AG08396 (cell line): Measurements from ENCODE around the gene TRAP1.
"Not testable (repeated sequence)": the region's sequence is repeated elsewhere in the genome, so short reads cannot be mapped to it uniquely, and the experiment has no call there.

Experiments used
- DNase-seq: peaks from one replicate; pipeline ENCODE4 v3.0.0; 2012; ENCODE audit warnings: low spot score, mixed read lengths

The TRAP1 gene

DNA sequence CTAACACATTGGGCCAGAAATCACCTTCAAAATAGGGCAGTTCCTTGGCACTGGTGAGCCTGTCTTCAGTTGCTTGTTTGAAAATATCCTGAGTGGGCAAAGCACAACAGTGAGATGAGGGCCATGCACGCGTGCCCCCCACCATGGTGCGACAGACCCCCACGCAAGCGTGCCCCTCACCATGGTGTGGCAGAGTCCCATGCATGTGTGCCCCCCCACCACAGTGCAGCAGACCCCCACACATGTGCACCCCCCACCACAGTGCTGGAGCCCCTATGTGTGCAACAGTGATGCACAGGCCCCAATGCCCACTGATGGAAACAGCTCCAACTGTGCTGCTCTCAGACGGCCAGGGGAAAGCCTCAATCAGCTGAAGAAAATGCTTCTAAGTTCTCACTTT is 18.8 kb upstream of the TRAP1 start:
- DNase-seq: no peak

- DNase-seq: no peak
Measured at GRCh38 chr16:3735541-3735940, 18.2 kb upstream of the TRAP1 start.

- no peak for DNase-seq
Measured at GRCh38 chr16:3734758-3735221, 17.5 kb upstream of the TRAP1 start.

GRCh38 chr16:3734084-3734757 is 16.9 kb upstream of the TRAP1 start:
- no peak for DNase-seq

- no peak for DNase-seq
Measured at GRCh38 chr16:3732171-3732570, 14.8 kb upstream of the TRAP1 start.

DNA sequence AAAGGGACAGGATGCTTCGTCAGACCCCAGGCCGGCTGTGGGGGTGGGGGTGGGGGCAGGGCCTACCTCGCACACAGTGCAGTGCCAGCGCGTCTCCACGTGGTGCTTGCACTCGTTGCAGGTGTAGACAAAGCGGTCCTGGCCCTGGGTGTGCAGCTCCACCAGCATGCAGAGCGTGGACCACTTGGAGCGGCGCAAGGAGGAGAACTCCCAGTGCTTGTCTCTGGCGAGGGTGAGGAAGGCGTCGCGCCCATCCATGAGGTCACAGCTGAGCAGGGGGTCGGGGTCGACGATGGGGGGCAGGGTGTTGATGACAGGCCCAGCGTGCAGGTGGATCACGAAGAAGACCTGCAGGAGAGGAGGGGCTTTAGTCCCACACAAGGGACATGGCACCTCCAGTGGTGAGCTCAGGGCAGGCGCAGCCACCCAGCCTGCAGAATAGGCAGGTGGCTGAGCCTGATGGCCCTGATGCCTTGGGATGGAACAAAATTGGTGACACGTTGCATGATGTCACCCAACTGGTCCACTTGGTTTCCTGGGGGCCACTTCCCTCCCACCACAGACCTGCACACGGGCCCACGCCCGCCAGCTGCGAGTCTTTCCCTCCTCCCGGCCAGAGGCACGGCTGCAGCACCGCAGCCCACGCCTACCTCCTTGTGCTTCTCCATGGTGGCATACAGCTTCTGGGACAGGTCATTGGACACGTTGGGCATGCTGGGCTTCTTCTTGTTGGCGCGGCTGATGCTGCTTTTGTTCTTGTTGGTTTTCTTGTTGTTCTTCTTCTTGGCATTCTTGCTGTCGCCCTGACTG is 14.0 kb upstream of the TRAP1 start:
- DNase-seq: no peak

DNA sequence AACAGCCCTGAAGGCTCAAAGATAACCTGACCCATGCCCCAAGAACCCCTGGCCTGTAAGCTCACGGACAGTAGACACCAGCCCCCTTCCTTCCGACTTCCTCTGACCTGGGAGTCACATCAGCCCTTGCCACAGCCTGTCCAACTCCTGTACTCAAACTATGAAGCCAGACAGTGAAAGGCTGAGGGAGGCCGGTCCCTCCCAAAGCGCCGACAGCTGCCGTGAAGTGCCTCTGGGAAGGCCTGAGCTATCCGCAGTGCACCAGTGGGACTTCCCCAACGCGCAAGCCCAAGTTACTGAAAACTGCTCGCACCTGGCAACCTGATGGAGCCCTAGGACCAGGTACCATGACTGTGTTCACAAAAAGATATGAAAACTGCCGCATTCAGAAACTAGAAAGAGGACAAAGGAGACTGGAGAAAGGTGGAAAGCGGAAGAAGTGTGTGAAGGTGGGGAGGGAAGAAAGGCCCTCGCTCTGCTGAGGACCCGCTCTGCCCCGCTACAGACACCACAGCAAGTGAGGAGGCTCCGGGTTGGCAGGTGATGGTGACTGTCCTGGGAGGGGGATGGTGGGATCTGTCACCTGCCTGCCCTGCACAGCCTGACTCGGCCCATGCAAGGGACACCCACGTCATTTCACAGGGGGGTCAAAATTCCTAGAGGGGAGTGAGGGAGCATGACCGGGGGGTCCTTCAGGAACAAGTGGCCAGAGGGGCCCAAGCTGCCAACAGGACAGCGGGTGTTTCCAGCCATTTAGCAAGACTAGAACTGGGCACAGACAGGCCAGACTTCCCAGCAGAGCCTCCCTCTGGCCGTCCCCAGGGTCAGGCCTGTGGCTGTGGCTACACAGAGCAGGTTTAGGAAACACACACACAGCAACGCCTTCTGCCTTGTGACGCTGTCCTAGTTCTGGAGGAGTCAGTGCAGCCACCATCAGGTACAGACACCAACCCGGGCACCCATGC is 13.1 kb upstream of the TRAP1 start:
- DNase-seq: no peak

- no peak for DNase-seq
Measured at GRCh38 chr16:3729161-3730112, 12.1 kb upstream of the TRAP1 start.

GRCh38 chr16:3728424-3729160 is 11.3 kb upstream of the TRAP1 start:
- no peak for DNase-seq

- DNase-seq: no peak
Measured at GRCh38 chr16:3727806-3728381, 10.6 kb upstream of the TRAP1 start.

- no peak for DNase-seq
Measured at GRCh38 chr16:3726021-3726687, 8.8 kb upstream of the TRAP1 start.

DNA sequence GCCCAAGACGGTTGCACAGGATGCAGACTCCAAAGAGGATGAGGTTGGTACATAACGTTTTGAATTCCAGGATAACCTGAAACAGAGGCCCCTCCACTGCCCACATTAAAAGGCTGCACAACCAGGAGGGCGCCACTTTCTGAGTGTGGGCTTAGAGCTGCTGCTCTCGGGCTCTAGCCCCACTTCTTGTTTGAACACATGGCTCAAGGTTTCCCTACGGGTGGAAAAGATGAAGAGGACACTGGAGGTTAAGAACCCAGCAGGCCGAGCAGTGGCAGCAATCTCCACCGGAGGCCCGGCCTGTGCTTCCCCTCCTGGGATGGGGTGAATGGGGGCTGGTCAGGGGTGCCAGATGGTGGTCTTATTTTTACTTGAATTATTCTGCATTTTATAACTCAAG is 8.0 kb upstream of the TRAP1 start:
- no peak for DNase-seq

DNA sequence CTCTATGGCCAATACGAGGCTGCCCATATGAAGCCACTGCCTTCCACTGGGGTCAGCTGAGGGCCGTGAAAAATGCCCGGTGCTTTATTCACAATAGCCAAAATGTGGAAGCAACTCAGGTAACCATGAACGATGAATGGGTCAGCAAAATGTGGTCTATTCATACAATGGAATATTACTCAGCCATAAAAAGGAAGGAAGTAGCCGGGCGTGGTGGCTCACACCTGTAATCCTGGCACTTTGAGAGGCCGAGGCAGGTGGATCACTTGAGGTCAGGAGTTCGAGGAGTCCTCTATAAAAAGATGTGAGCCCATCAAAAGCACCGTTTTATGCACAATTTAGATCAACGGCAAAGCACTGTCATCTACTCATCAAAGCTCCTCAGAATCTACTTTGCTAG is 5.2 kb upstream of the TRAP1 start:
- no peak for DNase-seq

- no peak for DNase-seq
Measured at GRCh38 chr16:3720418-3720817, 3.1 kb upstream of the TRAP1 start.

- no peak for DNase-seq
Measured at GRCh38 chr16:3718628-3719027, 1.3 kb upstream of the TRAP1 start.

GRCh38 chr16:3718019-3718391 is 681 bp upstream of the TRAP1 start:
- no peak for DNase-seq

- DNase-seq: no peak
Measured at GRCh38 chr16:3716831-3717234, 491 bp downstream of the TRAP1 start.

DNA sequence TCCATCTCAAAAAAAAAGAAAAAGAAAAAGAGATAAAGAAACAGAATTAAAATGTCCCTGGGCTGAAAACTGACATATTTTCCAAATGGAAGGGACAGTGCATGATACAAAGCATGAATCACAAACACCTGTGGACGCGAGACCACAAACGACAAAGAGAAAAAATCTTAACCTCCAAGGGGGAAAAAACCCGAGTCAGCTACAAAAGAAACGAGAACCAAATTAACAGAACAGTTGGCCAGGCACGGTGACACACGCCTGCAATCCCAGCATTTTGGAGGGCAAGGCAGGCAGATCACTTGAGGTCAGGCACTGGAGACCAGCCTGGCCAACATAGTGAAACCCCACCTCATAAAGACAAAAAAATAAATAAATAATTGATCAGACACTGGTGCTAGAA is 1.9 kb downstream of the TRAP1 start:
- no peak for DNase-seq

DNA sequence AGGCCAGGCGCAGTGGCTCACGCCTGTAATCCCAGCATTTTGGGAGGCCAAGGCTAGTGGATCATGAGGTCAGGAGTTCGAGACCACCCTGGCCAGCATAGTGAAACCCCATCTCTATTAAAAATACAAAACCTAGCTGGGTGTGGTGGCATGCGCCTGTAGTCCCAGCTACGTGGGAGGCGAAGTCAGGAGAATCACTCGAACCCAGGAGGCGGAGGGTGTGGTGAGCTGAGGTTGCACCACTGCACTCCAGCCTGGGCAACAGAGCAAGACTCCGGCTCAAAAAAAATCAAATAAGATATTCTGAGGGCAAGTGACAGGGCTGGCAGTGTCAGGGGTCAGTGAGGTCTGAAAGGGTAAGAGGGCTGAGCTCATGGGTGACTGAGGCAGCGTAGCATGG is 2.9 kb downstream of the TRAP1 start:
- DNase-seq: not testable (repeated sequence)
